GM19438 (cell line): ENCODE results near the gene LACTB.

ENCODE experiments used
- ATAC-seq: cut with Tn5 transposase; IDR thresholded peaks from one replicate; pipeline ENCODE4 v1.9.1; 2021; ENCODE audit warnings: low read depth; ENCODE audit not compliant: unreplicated experiment

LACTB gene

DNA sequence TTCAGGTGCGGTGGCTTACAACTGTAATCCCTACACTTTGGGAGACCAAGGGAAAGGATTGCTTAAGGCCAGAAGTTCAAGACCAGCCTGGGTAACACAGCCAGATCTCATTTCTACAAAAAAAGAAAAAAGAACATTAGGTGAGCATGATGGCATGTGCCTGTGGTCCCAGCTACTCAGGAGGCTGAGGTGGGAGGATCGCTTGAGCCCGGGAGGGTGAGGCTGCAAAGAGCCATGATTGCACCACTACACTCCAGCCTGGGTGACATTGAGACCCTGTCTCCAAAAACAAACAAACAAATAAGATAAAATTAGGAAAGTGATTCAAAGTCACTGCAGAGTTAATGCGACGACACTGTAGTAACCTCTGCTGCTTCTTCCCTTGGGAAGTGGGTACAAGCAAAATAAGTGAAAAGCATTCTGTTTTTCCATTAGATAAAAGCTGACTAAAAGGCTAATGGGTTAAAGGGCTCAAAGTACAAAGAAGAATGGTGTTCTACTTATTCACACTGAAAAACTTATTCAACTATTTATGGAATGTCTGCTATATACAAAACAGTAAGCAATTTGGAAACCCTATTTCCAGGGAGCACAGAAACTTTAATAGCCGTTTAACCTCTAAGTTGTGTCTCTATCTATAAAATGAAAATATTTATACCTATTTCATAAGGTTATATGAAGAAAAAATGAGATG lies 43.7 kb downstream of the LACTB start:
- no peak for ATAC-seq

DNA sequence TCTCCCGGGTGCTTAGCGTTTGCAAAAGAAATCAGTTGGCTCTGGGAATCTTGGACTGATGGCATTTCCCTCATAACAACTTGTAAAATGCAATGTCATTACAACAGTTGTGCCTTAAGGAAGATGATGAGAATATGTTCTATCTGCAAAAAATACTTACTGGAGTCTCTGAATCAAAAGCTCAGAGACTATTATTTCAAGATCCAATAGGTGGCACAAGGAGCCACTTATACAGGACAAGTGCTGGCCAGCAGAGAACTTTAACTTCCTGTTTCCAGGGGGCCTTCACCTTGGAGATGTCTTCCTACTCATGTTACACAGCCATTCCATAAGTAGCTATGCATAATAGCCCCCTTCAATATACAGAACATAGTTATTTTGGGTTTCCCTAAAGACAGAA lies 44.6 kb downstream of the LACTB start:
- ATAC-seq = no peak

DNA sequence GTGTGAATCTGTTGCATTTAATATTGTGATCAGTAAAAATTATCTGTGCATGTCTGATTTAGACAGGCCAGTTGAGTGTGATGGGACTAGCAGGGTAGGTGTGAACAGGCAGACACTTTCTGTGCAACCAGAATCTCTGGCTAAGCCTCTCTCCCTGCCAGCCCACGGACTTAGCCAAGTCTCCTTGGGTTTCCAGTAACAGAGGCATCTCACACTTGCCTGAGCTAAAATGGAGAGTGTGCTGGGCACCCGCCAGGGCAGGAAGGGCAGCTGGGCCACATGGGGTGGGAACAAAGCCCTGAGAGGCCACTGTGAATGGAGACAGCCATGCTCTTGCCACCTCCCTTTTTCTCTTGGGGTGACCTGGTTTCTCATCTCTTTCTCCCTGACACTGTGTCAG lies 48.1 kb downstream of the LACTB start:
- ATAC-seq = no peak

DNA sequence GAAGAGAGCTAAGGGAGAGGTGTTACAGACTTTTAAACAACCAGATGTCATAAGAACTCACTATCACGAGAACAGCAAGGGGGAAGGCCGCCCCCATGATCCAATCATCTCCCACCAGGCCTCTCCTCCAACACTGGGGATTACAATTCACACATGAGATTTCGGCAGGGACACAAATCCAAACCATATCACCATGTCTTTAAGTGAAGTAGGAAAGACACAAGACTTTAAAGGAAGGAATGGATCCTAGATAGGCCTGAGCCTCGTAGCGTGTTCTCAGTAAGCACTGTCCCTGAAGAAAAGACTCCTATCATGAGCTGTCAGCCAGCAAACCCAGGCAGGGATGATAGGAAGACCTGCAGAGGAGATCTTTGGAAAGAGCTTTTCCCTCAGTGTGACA lies 50.7 kb downstream of the LACTB start:
- ATAC-seq = no peak

DNA sequence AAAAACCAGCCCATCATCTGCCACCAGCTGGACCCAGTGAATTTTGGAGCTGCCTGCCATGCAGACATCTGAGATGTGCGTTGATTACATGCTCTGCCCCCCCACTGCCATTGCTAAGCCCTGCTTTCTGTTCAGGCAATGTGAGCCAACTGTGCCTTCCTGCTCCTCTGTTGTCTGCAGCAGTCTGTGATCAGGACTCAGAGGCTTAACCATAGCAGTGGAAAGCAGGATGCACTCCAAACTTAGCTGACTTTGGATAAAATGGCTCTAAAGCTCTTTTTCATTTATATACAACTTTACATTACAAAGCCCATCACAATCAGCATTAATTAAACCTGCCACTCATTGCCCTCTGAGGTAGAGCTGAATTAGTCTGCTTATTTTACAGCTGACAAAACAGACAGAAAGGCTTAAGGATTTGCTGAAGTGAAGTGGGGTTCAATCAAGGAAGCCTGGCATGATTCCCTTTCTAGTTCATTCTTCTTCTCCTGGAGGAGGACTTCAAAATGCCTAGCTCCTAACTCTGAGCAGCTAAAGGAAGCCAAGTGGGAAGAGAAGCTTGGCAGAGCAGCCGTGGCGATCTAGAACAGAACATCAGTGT lies 51.3 kb downstream of the LACTB start:
- ATAC-seq = no peak

DNA sequence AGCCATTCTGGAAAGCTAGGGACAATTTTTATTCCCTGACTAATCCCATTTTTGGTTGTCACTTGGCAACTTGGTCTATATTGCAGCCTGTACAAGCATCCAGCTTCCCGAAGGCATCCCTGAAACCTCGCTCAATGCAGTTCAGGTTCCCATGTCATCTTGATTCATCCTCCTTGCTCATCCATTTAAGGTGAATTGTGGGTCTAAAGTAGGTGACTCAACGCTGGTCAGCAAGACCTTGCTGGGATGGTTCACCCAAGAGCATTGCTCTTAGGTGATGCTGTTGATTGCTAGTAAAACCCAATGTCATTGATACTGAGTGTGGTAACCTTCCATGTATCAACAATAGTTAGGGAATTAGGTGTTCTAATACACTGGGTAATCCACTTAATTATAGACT lies 54.6 kb downstream of the LACTB start:
- no peak for ATAC-seq

DNA sequence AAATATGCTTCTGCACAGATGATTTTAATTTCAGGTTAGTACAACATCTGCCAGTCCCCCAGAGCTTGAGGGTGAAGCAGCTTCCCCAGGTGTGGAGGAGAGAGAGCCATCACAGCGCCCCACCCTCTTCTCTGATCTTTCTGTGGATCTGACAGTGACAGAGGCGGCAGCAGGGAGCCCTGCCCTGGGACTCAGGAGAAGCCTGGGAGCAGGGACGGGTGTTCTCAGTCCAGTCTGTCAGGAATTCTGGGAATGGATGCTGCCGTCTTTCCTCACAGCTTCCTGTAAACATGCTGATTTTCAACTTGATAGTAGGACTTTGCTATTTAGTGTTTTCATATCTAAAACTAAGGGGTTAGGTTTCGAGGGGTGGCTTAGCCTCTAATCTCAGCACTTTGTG lies 56.4 kb downstream of the LACTB start:
- ATAC-seq = no peak

DNA sequence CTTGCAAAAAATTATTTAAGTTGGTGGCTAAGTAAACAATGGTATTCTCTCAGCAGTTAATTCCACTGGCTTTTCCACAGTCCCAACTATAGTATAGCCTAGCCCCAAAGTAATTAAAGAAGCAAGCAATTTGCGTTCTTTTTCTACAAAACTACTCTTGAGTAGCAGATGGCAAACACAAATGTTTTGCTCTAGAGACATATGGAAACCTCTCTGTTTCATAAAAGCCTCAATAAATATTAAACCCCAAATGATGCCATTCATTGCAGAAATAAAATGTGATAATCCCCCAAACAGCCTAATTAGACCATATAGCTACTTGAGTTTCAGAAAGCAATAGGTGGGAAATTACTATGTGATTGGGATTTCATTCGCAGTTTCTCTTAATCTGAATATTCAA lies 59.1 kb downstream of the LACTB start:
- ATAC-seq = no peak

DNA sequence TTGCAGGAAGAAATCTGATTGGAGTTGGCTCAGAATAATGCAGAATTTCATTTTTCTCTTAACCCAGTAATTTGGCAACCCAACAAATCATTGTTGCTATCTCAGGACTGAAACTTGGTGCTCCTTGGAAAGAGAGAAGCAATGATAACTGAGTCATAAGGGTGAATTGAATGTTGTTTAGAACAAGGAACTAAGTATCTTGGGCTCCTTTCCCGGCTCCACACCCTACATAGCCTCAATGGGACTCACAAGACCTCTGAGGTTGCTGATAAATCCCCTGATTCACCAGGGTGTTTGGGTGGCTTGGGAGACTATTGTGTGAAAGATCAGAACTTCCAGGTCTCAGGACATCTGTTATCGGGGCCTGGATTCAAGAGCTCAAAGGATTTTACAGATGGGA lies 60.0 kb downstream of the LACTB start:
- ATAC-seq = no peak

DNA sequence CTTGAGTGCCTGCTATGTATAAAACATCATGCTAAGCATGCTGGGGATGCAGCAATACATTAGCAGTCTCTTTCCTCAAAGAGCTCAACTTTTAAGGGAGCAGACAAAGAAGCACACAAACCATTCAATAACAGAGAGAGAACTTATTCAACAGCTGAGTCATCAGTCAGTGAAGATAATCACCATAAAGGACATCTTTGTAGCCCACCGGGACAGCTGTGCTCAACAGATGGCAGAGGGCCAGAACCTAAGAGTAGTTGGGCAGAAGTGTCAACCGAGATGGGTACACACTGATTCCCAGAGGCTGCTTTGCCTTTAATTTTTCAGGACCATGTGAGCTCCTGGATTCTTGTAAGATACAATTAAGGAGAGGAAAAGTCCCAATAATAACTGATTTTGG lies 63.5 kb downstream of the LACTB start:
- no peak for ATAC-seq

DNA sequence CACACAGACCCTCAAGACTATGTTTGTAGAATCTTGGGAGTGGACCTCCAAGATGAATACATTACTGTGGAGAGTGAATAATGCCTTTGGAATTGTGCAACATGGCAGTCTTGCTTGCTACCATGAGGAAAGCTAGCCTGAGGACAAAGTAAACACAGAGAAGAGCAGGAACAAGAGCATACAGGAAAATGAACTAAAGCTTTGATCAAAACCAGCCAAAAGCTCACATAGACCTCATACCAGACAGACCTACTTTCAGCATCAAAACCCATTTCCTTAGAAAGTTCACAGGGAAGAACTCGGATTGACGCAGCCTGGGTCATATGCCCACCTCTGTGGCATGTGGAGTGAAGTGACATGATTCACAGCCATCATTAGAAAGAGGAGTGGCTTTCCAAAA lies 64.4 kb downstream of the LACTB start:
- ATAC-seq = no peak

DNA sequence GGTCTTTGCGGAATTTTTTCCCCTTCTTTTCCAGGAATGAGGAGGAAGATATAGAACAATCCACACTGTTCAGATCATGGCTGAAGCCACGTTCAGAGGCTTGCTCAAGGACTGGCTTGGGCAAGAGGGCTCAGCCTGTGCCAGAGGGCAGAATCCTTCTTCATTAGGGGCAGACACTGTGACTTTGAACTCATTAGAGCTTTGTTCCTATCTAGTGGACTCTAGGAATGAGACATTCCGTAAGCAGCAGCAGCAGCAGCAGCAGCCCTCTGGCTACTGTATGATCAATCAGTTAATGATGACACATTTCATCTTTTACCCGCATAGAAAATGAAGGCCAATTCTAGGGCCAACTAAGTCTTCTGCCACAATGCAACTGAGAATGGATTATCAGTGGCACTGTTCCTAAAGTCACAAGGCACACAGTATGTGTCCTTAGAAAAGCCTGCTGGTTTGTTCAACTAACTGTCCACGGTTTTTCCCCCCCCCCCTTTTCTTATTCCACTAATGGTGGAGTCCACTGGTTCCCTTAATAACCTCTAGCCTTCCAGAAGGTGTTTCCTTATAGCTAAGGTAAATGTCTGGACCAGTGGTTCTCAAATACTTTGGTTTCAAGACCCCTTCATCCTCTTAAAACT lies 66.0 kb downstream of the LACTB start:
- no peak for ATAC-seq

DNA sequence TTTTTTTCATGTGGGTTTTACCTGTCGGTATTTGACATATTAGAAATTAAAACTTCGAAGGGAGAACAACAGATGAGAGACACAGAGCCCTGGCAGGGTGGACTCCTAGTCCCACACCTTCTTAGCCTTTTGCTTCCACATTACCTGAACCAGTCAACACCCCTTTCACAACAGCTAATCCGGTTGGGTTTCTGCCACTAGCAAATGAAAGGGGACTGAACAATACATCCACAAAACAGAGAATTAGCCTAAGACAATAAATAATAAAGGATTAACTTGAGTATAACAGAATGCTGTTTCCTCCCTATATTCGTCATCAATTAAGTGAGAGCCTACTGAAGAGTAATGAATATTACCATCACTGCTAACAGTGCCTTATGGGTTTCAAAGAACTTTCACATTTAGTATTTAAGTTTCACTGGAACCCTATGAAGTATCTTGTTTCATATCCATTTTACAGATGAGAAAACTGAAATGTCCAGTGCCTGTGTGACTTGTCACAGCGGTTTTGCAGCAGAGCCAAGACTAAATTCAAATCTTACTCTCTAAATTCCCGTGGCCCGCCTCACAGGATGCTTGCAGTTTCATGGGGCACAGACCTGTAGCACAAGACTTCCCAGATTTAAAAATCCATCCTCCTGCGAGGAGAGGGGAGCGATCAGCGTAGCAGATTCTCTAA lies 66.7 kb downstream of the LACTB start:
- ATAC-seq = no peak

DNA sequence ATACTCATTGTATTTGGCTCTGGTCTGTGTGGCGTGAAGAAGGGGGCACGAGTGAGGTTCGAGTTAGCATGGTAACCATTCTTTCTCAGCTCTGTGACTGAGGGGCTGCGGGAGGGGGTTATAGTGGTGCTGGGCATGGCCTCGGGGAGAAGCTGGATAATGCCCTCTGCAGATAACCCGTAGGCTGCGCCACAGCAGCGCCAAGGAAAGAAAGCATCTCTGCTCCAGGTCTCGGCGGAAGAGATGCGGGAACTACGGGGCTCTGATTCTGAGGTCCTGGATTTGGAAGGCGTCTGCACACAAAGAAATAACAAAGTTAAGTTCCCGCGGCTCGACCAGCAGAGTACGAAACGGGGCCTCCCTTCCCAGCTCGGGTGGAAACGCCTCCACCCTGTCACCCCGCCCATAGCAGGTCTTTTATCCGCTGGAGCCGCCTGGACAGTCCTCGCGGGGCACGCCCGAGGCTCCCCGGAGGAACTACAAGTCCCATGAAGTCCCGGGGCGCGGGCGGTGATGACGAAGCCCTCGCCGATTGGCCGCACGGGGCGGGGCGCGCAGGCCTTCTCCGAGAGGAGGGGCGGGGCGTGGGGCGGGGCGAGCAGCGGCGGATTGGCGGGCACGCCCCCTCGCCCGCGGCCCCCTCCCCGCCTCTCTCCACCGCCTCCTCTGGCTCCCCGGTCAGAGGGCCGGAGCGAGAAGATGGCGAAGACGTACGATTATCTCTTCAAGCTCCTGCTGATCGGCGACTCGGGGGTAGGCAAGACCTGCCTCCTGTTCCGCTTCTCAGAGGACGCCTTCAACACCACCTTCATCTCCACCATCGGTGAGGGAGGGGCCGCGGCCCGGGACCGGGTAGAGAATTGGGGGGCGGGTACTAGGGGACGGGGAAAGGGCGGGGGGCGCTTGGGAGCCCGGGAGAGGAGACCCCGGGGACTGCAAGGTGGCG lies 67.5 kb downstream of the LACTB start, which contains the start of gene RAB8B:
Gene RAB8B (plus strand): TSS at position 681 of the 946 bp plus-strand sequence. CDS start 19 bp downstream, at position 700.
- ATAC-seq = peak; percentile 80

DNA sequence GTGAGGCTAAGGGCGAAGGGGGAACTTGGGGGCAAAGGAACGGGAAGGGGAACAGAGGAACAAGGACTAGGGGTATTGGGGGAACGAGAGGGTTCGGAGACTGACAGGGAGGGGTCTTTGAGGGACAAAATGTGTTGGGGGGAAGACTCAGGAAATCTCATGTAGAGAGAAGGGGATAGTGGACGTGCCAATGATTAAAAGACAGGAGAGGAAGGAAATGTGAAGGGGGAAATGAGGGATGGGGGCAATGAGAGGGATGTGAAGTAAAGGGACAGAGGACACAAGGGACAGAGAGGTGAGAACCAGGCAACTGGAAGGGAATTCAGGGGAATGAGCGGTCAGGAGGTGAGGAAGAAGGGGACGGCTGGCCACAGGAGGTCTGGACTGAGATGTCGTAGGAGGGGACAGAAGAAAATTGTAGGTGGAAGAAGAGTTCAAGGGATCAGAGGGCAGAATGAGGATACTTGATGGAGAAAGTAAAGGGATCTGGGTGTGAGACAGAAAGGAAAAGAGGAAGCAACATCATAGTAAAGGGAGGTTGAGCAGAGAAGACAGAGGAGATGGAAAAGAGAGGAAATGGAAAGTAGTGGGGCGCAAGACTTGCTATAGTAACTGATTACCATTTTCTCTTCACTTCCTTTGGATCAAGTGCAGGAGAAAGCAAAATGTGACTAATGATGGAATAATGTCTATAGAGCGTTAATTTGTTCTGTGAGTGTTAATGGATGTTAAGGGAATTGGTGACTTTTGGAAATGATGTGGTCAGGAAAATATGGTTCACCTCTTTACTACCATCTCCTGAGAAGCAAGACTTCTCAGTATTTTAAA lies 68.5 kb downstream of the LACTB start:
- ATAC-seq = no peak

DNA sequence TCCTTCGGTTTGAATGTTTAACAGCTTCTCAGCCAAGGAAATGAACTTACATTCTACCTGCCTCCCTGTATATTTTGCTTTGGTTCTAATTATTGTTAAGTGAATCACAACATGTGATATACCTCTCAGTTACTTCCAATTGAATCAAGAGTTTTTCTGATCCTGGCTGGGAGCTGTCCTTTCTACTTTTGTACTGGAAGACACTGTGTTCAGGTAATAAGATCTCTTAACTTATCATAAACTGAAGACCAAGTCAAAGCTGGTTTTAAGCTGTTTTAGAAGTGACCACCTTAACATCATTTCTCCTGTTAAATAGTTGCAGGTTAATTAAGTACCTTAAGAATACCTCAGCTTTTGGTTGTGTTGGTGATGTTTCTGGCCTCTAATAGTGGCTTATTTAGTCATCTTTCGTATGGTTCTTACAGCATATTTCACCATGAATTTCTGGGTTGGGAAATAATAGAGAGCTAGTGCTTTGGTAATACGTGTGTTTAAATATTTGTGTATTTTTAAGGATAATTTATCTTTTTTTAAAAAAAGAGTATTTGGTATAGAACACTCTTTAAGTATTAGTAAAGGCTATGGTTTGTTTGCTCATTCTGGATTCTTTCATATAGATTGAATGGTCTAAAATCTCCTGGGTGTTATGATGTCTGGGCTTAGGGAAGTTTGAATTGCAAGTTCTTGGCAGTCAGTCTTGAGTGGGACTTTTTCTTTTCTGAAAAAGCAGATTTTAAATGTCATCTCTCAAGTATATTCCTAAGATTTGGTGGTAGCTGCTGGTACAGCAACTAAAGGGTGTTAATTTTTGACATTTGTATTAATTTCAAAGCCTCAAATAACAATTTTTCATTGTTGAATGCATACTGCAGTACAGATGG lies 69.3 kb downstream of the LACTB start:
- ATAC-seq = no peak
